ENCODE measurements around the gene DCXR. TPM values are rescaled to one million over a fixed set of nuclear protein-coding genes. Genes with fewer than 3 reads are reported as not detected.

DCXR gene
- total RNA-seq, 1 experiment from 2014 or later, result 135 TPM

GRCh38 chr17:81990836-81991683 is 46.4 kb downstream of the DCXR start:
- Histone ChIP-seq H3K79me2 (ENCODE audit: low read length) (no peaks in the 10 kb centered on the region), H2AFZ (ENCODE audit: low read length) (no peak overlapping the region), H3K9ac (ENCODE audit: low read length) (no peak overlapping the region), H3F3A (ENCODE audit: low read length, unreplicated experiment) (no peaks in the 10 kb centered on the region), H3K4me2 (ENCODE audit: low read length) (peak overlapping the region; percentile 66; the same call in 1 of the 2 replicates), H3K27ac (ENCODE audit: low read length) (no peak overlapping the region), H3K4me1 (ENCODE audit: insufficient read depth, low read length) (peaks cover 16% of the 10 kb centered on the region), H3K27me3 (ENCODE audit: low read length) (no peaks in the 10 kb centered on the region), H3K9me2 (replicated peaks; ENCODE audit: low read length) (no peaks in the 10 kb centered on the region), H3K4me3 (ENCODE audit: low read length) (no peak overlapping the region), H3K9me3 (ENCODE audit: low read length) (no peaks in the 10 kb centered on the region), H4K20me1 (ENCODE audit: low read length) (no peaks in the 10 kb centered on the region), H3K36me3 (ENCODE audit: low read depth, low read length) (no peaks in the 10 kb centered on the region)
- no TSS peak for BruUV-seq (replicated peaks)
- TF ChIP-seq EZH2phosphoT487 (IDR thresholded peaks at IDR 0.05; ENCODE audit: borderline replicate concordance, low read length) (no peak), EZH2 (IDR thresholded peaks at IDR 0.05; ENCODE audit: low read length, unreplicated experiment) (no peak), CTCF (conservative IDR thresholded peaks at IDR 0.05; ENCODE audit: low read depth, low read length) (no peak)
- ChIA-PET CTCF (interaction anchor here (1.3 kb wide), 1 partner anchor 31 kb away, joined by 6 read pairs; the partner anchor contains the start of gene CENPX), POLR2A (ENCODE audit: unreplicated experiment) (interaction anchor here (0.6 kb wide), 2 partner anchors 125 to 302 kb away, joined by 4 to 5 read pairs; no protein-coding TSS in a partner anchor)
- intact Hi-C loops (cut with micrococcal nuclease), result no loop called here
- no peak for DNase-seq
- ATAC-seq, result no peak

DNA sequence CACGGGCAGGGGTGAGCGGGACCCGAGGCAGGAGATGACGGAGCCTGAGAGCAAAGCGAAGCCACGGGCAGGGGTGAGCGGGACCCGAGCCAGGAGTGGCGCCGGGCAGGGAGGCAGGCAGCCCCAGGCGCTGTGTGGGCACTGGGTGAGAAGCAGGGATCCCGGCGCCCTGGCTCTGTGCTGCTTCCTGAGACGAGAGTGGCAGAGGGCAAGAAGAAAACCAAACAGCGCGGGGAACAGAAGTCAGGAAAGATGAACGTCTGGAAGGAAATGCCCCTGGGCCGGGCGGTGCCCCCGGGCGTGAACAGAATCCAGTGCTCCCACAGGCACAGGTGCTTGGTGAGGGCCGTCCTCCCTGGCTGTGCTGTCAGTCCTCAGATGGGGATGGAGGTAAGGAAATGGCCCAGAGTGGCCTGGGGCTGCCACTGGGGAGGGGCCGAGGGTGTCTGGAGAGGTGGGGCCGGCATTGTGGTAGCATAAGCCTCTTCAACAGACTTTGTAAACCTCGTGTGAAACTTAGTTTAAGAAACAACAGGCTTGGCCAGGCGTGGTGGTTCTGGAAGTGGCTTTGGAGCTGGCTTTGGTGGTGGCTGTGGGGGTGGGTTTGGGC is 50.2 kb downstream of the DCXR start:
- DNase-seq (no peak), ATAC-seq (no peak)
- H3F3A ChIP-seq (ENCODE audit: low read length, unreplicated experiment), result no peaks in the 10 kb centered on the region
- no peak overlapping the region for H3K27ac ChIP-seq (ENCODE audit: low read length)
- no peak overlapping the region for H3K9ac ChIP-seq (ENCODE audit: low read length)
- no peaks in the 10 kb centered on the region for H4K20me1 ChIP-seq (ENCODE audit: low read length)
- H3K4me2 ChIP-seq (ENCODE audit: low read length), result no peak overlapping the region
- no peaks in the 10 kb centered on the region for H3K9me2 ChIP-seq (replicated peaks; ENCODE audit: low read length)
- no peaks in the 10 kb centered on the region for H3K27me3 ChIP-seq (ENCODE audit: low read length)
- intact Hi-C loops (cut with micrococcal nuclease), result no loop called here
- ChIA-PET POLR2A (ENCODE audit: unreplicated experiment) (no interaction called here), CTCF (no interaction called here)
- no TSS peak for BruUV-seq (replicated peaks)
- H3K79me2 ChIP-seq (ENCODE audit: low read length), result no peaks in the 10 kb centered on the region
- TF ChIP-seq CTCF (conservative IDR thresholded peaks at IDR 0.05; ENCODE audit: low read depth, low read length) (no peak), EZH2 (IDR thresholded peaks at IDR 0.05; ENCODE audit: low read length, unreplicated experiment) (no peak), EZH2phosphoT487 (IDR thresholded peaks at IDR 0.05; ENCODE audit: borderline replicate concordance, low read length) (no peak)
- H2AFZ ChIP-seq (ENCODE audit: low read length), result no peak overlapping the region
- no peak overlapping the region for H3K4me3 ChIP-seq (ENCODE audit: low read length)
- no peaks in the 10 kb centered on the region for H3K9me3 ChIP-seq (ENCODE audit: low read length)
- peaks cover 13% of the 10 kb centered on the region for H3K4me1 ChIP-seq (ENCODE audit: insufficient read depth, low read length)
- no peaks in the 10 kb centered on the region for H3K36me3 ChIP-seq (ENCODE audit: low read depth, low read length)

DNA sequence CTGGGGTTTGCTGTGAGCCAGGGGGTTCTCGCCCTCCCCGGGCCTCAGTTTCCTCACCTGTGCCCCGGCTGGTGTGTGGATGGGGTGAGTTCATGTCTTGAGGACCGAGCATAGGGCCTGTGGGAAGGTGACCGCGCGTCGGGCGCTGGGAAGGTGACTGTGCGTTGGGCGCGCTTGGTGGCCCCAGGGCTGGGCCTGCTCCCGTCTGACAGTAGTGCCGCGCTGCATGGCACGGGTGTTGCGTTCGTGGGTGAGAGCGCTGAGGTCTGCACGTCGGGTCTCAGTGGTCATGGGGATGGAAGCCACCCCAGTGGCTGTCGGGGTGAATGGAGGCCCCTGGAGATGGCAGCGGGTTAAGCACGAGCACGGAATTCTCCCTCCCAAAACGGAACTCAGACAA is 50.9 kb downstream of the DCXR start:
- H2AFZ ChIP-seq (ENCODE audit: low read length), result no peak overlapping the region
- H3K27ac ChIP-seq (ENCODE audit: low read length), result no peak overlapping the region
- peaks cover 6% of the 10 kb centered on the region; the same call in 1 of the 2 replicates for H3K4me1 ChIP-seq (ENCODE audit: insufficient read depth, low read length)
- POLR2A ChIA-PET (ENCODE audit: unreplicated experiment), result no interaction called here
- intact Hi-C loops (cut with micrococcal nuclease), result no loop called here
- no peaks in the 10 kb centered on the region for H3K79me2 ChIP-seq (ENCODE audit: low read length)
- no TSS peak for BruUV-seq (replicated peaks)
- no peaks in the 10 kb centered on the region for H4K20me1 ChIP-seq (ENCODE audit: low read length)
- H3K9ac ChIP-seq (ENCODE audit: low read length), result no peak overlapping the region
- no peak overlapping the region for H3K4me3 ChIP-seq (ENCODE audit: low read length)
- TF ChIP-seq EZH2phosphoT487 (IDR thresholded peaks at IDR 0.05; ENCODE audit: borderline replicate concordance, low read length) (no peak), CTCF (conservative IDR thresholded peaks at IDR 0.05; ENCODE audit: low read depth, low read length) (no peak), EZH2 (IDR thresholded peaks at IDR 0.05; ENCODE audit: low read length, unreplicated experiment) (no peak)
- no peaks in the 10 kb centered on the region for H3K36me3 ChIP-seq (ENCODE audit: low read depth, low read length)
- DNase-seq, result no peak
- H3K9me3 ChIP-seq (ENCODE audit: low read length), result no peaks in the 10 kb centered on the region
- no peak overlapping the region for H3K4me2 ChIP-seq (ENCODE audit: low read length)
- H3F3A ChIP-seq (ENCODE audit: low read length, unreplicated experiment), result no peaks in the 10 kb centered on the region
- no peaks in the 10 kb centered on the region for H3K27me3 ChIP-seq (ENCODE audit: low read length)
- no peaks in the 10 kb centered on the region for H3K9me2 ChIP-seq (replicated peaks; ENCODE audit: low read length)
- ATAC-seq, result no peak
- CTCF ChIA-PET, result no interaction called here

All from PC-3 (cell line).